ENCODE measurements around the gene MYOZ2.
"Not testable (repeated sequence)": the region's sequence is repeated elsewhere in the genome, so short reads cannot be mapped to it uniquely, and the experiment has no call there.

MYOZ2 gene

GRCh38 chr4:119125931-119126330, 9.7 kb upstream of the MYOZ2 start:
- DNase-seq (ENCODE audit: extremely low read depth in 1 of 2, low read depth in 1 of 2): no peak

DNA sequence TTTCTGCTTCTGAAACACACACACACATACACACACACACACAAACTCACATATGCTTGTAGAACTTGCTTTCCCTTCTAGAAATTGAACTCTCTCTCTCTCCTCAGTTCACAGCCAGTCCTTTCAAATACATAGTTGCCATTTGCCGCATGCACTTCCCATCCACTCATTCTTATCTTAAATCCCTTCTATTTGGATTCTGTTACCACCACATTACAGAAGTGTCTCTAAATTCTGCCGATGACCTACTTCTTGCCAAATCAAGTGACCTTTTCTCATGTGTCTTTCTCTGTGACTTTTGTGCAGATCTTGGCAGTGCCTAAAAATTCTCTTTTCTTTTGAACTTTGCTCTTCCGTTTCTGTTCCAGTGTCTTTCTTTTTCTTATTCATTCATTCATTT, 7.5 kb upstream of the MYOZ2 start:
- no peak for DNase-seq (ENCODE audit: extremely low read depth in 1 of 2, low read depth in 1 of 2)

DNA sequence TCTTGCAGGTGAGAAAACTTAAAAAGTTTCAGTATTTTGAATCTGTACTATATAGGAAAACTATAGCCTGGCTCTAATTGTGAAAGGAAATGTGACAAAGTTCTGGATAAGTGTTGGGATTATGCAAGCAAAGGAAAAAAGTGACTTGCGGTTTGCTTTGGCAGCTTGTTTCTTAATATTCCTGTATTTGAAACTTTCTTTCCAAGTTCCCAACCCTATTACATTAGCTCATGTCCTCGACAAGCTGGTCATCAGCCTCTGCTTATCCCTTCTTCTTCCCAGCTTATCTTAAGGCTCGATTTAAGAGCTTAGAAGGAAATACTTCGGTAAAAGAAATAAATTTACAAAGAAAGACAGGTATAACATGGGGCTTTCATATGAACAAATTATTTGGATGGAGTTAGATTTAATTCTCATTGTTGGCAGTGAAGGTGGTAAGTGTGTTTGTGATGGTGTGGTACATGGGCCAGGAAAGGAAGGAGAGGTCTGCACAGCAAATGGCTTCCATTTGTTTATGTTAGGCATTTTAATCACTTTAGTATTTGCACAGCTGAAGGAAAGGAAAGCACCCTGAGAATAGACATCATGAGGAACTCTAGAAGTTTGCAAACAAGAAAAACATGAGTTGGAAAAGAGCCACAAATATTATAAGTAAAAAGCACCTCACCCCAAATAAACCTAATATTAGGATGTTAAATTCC, 5.1 kb upstream of the MYOZ2 start:
- no peak for DNase-seq (ENCODE audit: extremely low read depth in 1 of 2, low read depth in 1 of 2)

DNA sequence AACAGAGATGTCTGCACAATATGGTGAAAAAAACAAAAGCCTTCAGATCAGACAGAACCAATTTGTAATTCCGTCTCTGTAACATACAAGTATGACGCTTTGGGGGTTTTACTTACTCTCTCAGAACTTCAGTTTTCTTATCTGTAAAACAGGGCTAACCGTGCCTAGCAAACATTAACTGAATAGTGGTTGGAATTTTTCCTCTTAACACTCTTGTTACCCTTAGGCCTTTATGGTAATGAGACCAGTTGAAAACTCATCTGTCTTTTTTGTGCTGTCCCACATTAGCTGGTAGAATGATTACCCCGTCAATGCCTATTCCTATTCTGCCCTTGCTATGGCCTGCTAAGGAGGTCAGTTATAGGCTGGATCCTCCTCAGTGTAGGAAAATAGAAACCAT, 4.5 kb upstream of the MYOZ2 start:
- no peak for DNase-seq (ENCODE audit: extremely low read depth in 1 of 2, low read depth in 1 of 2)

- no peak for DNase-seq (ENCODE audit: extremely low read depth in 1 of 2, low read depth in 1 of 2)
These were observed 3.3 kb upstream of the MYOZ2 start for GRCh38 chr4:119132306-119132705.

DNA sequence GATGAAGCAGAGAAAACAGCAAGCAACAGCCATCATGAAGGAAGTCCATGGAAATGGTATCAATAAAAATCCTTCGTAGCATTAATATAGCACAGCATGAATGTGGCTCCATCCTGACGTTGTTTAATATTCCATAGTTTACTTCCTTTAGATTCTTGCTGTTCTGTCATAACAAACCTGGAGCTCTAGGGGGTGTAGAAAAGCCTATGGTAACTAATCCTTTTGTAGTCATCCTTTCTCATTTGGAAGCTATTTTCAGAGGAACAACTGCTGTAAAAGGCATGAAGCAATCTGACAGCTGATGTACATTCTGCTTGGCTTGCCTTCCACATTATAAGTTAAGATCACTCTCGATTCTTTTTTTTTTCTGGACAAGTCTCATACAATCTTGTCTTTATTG, 914 bp downstream of the MYOZ2 start:
- no peak for DNase-seq (ENCODE audit: extremely low read depth in 1 of 2, low read depth in 1 of 2)

- DNase-seq (ENCODE audit: extremely low read depth in 1 of 2, low read depth in 1 of 2): no peak
These were observed 2.4 kb downstream of the MYOZ2 start for GRCh38 chr4:119138046-119138445.

DNA sequence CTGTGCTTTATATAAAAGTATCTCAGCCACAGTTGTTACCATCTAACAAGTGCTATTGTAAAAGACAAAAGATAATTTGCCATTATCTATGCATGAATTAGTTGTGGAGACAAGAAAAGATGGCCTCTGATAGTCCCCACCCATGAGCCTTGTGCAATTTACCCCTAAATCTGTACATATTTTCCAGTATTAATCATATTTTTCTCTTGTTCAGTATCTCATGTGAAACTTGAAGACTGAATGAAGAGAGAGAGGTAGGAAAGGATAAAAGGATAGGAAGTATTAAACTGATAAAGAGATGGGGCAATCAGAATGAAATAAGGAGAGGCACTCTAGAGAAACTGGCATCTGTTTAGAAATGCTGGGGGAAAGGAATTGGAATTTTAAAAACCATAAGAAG, 3.7 kb downstream of the MYOZ2 start:
- no peak for DNase-seq (ENCODE audit: extremely low read depth in 1 of 2, low read depth in 1 of 2)

DNA sequence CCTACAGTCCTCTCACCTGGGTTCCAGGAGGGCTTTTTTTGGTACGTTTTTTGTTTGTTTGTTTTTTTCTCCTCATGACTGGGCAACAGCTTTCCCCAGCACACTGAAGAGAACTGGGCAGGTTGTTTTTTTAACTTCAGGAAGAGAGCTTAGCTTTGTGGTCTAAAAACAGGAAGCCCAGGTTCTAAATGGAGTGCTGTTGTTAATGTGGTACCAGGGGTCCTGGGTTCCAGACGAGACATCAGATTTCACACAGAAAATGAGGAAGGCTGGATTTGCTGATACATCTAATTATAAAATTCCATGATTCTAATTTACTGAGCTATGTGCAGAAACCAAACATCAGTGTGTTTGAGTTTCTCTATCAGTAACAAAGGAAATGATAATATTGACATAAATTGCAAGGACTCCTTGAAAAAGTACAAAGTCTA, 4.2 kb downstream of the MYOZ2 start:
- no peak for DNase-seq (ENCODE audit: extremely low read depth in 1 of 2, low read depth in 1 of 2)

- DNase-seq (ENCODE audit: extremely low read depth in 1 of 2, low read depth in 1 of 2): not testable (repeated sequence)
These were observed 5.7 kb downstream of the MYOZ2 start for GRCh38 chr4:119141283-119141682.

GRCh38 chr4:119142833-119143232, 7.2 kb downstream of the MYOZ2 start:
- no peak for DNase-seq (ENCODE audit: extremely low read depth in 1 of 2, low read depth in 1 of 2)

- DNase-seq (ENCODE audit: extremely low read depth in 1 of 2, low read depth in 1 of 2): not testable (repeated sequence)
These were observed 7.7 kb downstream of the MYOZ2 start for GRCh38 chr4:119143341-119143740.

GRCh38 chr4:119149110-119149509, 13.5 kb downstream of the MYOZ2 start:
- no peak for DNase-seq (ENCODE audit: extremely low read depth in 1 of 2, low read depth in 1 of 2)

DNA sequence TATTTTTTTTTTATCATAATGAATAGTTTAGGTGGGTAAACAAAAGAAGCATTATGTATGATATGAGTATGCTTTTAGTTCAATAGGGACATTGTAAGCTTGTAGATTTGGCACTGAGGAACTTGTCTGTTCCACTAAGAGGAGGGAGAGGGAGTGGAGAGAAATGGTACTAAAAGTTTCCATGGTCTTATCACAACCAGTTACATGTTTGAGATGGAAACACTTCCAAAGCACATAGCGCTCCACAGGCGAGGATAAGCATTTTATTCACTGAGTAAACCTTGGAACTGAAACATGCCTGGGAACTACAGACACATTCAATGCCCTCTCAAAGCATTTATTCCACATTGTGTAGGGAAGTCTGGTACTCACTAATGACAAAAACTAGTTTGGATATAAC, 15.5 kb downstream of the MYOZ2 start:
- DNase-seq (ENCODE audit: extremely low read depth in 1 of 2, low read depth in 1 of 2): no peak

DNA sequence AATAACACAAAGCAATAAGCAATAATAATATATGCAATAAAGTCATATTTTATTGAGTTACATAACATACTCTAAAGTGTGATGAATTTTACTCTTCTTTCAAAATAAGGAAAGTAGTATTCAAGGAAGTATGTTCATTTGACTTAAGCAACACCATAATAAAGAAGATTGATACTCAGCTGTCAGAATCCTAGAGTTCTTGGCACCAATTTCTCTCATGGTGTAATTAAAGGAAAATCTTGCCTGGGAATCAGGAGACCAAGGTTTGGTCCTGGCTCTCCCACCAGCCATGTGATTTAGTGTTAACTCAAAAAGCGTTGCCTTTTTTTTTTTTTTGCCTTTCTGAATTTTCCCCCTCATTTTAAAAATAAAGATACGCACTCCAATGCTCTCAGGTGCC, 17.1 kb downstream of the MYOZ2 start:
- DNase-seq (ENCODE audit: extremely low read depth in 1 of 2, low read depth in 1 of 2): no peak

GRCh38 chr4:119162174-119162573, 26.5 kb downstream of the MYOZ2 start:
- DNase-seq (ENCODE audit: extremely low read depth in 1 of 2, low read depth in 1 of 2): no peak

DNA sequence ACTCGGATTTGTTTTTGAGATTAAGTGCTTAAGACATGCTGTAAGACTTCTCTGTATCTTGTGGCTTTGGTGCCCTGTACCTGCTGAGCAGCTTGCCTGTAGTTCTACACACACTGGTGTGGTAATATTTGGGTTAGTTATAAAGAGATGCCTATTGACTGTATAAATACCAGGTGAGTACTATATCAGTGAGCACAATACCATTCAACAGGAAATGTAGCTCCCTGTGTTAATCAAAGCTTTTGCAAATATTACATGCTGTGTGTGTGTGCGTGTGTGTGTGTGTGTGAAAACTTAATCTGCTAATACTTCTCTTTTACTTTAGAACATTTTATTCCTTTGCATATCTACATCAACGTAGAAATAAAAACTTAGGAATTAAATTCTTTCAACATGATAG, 30.1 kb downstream of the MYOZ2 start:
- DNase-seq (ENCODE audit: extremely low read depth in 1 of 2, low read depth in 1 of 2): no peak

DNA sequence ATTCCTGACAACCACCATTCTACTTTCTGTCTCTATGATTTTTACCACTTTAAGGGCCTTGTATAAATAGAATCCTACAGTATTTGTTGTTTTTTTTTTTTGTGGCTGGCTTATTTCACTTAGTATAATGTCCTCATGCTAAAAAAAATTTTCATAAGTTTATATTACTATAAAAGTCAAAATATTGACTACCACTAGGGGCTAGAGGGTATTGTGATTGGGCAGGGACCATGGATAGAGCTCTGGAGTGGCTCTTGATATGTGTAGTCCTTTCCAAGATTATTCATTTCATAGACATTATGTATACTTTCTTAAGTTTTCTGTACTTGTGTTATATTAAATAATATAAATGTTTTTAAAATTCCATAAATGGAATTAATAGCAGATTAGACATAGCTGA, 34.6 kb downstream of the MYOZ2 start:
- no peak for DNase-seq (ENCODE audit: extremely low read depth in 1 of 2, low read depth in 1 of 2)

DNA sequence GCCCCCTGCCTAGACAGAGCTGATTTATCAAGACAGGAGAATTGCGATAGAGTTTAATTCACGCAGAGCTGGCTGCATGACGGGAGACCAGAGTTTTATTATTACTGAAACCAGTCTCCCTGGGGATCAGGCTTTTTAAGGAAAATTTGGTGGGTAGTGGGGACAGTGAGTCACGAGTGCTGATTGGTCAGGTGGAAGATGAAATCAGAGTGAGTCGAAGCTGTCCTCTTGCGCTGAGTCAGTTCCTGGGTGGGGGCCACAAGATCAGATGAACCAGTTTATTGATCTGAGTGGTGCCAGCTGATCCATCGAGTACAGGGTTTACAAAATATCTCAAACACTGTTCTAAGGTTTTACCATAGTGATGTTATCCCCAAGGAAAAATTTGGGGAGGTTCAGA, 36.6 kb downstream of the MYOZ2 start:
- no peak for DNase-seq (ENCODE audit: extremely low read depth in 1 of 2, low read depth in 1 of 2)

DNA sequence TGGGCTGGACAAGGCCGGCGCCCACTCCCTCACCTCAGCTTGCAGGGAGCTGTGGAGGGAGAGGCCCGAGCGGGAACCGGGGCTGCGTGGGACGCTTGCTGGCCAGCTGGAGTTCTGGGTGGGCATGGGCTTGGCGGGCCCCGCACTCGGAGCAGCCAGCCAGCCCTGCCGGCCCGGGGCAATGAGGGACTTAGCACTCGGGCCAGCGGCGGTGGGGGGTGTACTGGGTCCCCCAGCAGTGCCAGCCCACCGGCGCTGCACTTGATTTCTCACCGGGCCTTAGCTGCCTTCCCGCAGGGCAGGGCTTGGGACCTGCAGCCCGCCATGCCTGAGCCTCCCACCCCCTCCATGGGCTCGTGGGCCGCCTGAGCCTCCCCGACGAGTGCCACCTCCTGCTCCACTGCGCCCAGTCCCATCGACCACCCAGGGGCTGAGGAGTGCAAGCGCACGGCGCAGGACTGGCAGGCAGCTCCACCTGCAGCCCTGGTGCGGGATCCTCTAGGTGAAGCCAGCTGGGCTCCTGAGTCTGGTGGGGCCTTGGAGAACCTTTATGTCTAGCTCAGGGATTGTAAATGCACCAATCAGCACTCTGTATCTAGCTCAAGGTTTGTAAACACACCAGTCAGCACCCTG, 38.2 kb downstream of the MYOZ2 start:
- not testable (repeated sequence) for DNase-seq (ENCODE audit: extremely low read depth in 1 of 2, low read depth in 1 of 2)

DNA sequence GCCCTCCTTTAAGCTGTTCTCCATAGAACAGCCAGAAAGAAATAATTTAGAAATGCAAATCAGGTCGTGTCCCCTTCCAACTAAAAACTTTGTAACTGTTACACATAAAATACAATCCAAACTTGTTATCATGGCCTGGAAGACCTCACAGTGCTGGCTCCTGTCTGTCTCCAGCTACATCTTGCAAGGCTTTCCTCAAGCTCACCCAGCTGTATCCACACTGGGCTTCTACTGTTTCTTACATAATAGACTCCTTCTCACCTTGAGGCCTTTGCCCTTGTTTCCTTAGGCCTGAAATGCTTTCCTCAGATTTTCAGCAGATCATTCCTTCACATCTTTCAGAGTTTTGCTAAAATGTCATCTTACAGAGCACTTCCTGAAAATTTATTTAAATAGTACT, 43.4 kb downstream of the MYOZ2 start:
- no peak for DNase-seq (ENCODE audit: extremely low read depth in 1 of 2, low read depth in 1 of 2)

- DNase-seq (ENCODE audit: extremely low read depth in 1 of 2, low read depth in 1 of 2): no peak
These were observed 48.5 kb downstream of the MYOZ2 start for GRCh38 chr4:119184128-119184527.

DNA sequence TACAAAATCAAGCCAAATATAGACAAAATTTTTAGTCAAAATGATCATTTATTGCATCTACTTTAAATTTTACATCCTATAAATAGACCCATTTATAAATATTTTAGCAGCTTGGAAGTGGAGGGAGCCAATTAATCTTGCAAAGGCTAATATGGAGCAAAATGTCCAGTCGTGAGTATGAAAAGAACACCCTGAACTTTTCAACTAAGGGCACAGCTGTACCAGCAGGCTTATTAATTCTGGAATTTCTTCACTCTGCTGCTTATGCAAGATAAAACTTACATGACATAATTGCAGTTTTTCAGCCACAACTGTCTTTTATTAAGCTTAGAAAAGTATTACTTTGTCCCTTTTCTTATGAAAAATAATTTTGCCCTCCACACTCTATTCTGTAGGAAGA, 54.0 kb downstream of the MYOZ2 start:
- no peak for DNase-seq (ENCODE audit: extremely low read depth in 1 of 2, low read depth in 1 of 2)
